ENCODE data around the gene THTPA. TPM values are rescaled to one million over a fixed set of nuclear protein-coding genes. Genes with fewer than 3 reads are reported as not detected.

The THTPA gene
- total and polyA plus RNA-seq, 2 experiments from 2014 or later = 31.3 to 58.6 TPM

GRCh38 chr14:23561259-23561658 lies 5.2 kb downstream of the THTPA start:
- H3K4me1 ChIP-seq (ENCODE audit: low read depth) = peaks cover 7% of the 10 kb centered on the region
- peaks cover 12% of the 10 kb centered on the region for H3K36me3 ChIP-seq
- no peak for TF ChIP-seq CTCF (IDR thresholded peaks at IDR 0.05; ENCODE audit: low read depth, low read length)

GRCh38 chr14:23561873-23562821 lies 6.1 kb downstream of the THTPA start:
- peak in 1 of 2 donors; percentile 68 for DNase-seq (ENCODE audit: low read depth in 1 of 2, low spot score in 1 of 2)
- TF ChIP-seq CTCF (IDR thresholded peaks at IDR 0.05; ENCODE audit: low read depth, low read length) = no peak
- Histone ChIP-seq H3K36me3 (peaks cover 12% of the 10 kb centered on the region), H3K27ac (no peak overlapping the region), H3K4me1 (ENCODE audit: low read depth) (peaks cover 5% of the 10 kb centered on the region), H3K4me3 (no peak overlapping the region), H3K9me3 (ENCODE audit: low read depth) (no peaks in the 10 kb centered on the region), H3K27me3 (no peaks in the 10 kb centered on the region)

More at GRCh38 chr14:23561259-23561658, 5.2 kb downstream of the THTPA start:
- no peak overlapping the region for H3K27ac ChIP-seq
- H3K4me3 ChIP-seq = no peak overlapping the region
- H3K9me3 ChIP-seq (ENCODE audit: low read depth) = no peaks in the 10 kb centered on the region
- no peaks in the 10 kb centered on the region for H3K27me3 ChIP-seq
- no peak for DNase-seq (ENCODE audit: low read depth in 1 of 2, low spot score in 1 of 2)

DNA sequence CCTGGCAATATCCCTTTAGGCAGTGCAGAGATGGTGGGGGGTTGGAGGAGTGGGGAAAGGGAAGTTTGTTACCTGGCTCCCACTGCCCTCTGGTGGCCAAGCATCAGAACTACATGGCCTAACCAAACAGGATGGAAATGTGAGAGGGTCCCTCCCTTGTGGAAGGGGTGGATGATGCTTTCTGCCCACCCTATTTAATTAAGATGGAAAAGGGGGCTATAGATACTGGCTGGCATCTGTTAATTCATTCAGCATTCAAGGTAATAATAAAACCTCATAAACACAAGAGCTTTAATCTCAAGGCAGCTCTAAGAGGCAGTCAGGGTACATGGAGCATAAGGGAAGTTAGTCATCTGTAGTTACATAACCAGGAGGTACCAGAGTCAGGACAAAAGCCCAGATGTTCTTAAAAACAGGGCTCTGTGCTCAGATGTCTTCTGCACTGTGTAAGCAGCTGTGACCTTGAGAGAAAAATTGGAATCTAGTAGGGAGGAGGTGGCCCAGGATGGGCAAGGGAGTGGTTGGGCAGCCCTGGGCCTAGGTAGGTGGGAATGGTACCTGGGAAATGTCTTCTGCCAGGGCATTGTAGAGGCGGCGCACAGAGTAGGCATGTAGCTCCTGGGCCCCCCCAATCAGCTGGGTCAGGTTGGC lies 6.9 kb downstream of the THTPA start:
- Histone ChIP-seq H3K4me3 (no peak overlapping the region), H3K9me3 (ENCODE audit: low read depth) (no peaks in the 10 kb centered on the region), H3K36me3 (peaks cover 12% of the 10 kb centered on the region), H3K4me1 (ENCODE audit: low read depth) (peaks cover 7% of the 10 kb centered on the region), H3K27me3 (no peaks in the 10 kb centered on the region), H3K27ac (no peak overlapping the region)
- peak; percentile 96 for TF ChIP-seq CTCF (IDR thresholded peaks at IDR 0.05; ENCODE audit: low read depth, low read length)
- DNase-seq (ENCODE audit: low read depth in 1 of 2, low spot score in 1 of 2) = peak; percentile 67 to 77

DNA sequence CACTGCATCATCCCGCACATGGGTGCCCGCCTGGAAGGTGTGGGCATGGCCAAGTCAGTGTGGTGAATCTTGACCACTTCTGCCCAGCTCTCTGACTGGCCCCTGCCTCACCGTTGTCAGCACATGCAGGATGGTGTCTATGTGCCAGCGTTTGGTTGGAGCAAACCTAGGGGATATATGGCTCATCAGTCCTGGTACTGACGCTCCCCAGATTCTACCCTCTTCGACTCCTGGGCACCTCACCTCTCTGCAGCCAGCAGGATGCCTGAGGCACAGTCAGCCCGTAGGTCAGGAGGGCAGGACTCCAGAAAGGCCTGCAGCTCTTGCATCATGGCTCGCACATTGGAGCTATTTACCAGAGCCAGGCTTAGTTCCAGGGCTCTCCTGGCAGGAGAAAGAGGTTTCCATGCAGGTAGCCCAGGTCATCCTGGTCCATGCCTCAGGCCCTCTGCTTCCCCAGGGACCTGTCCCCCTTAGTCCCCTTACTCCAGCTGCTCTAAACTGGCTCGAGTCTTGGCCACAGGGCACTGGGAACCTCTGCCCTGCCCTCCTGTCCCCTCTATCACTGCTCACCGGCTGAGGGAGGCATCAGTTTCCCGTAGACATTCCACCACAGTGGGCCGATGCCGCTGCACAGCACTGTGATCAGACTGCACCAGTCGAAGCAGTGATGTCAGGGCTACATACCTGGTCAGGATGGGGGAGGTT lies 7.6 kb downstream of the THTPA start:
- TF ChIP-seq CTCF (IDR thresholded peaks at IDR 0.05; ENCODE audit: low read depth, low read length) = no peak
- peaks cover 14% of the 10 kb centered on the region for H3K4me1 ChIP-seq (ENCODE audit: low read depth)
- no peaks in the 10 kb centered on the region for H3K27me3 ChIP-seq
- no peaks in the 10 kb centered on the region for H3K9me3 ChIP-seq (ENCODE audit: low read depth)
- no peak overlapping the region for H3K4me3 ChIP-seq
- DNase-seq (ENCODE audit: low read depth in 1 of 2, low spot score in 1 of 2) = no peak
- H3K36me3 ChIP-seq = peaks cover 12% of the 10 kb centered on the region
- H3K27ac ChIP-seq = no peak overlapping the region

- Histone ChIP-seq H3K4me1 (ENCODE audit: low read depth) (peaks cover 14% of the 10 kb centered on the region), H3K27ac (no peak overlapping the region), H3K27me3 (no peaks in the 10 kb centered on the region), H3K9me3 (ENCODE audit: low read depth) (no peaks in the 10 kb centered on the region), H3K4me3 (no peak overlapping the region), H3K36me3 (peaks cover 12% of the 10 kb centered on the region)
- TF ChIP-seq CTCF (IDR thresholded peaks at IDR 0.05; ENCODE audit: low read depth, low read length) = no peak
- DNase-seq (ENCODE audit: low read depth in 1 of 2, low spot score in 1 of 2) = no peak
These were observed 8.2 kb downstream of the THTPA start for GRCh38 chr14:23564181-23564812.
